Activated T-cell treated with anti-CD3 and anti-CD28 coated beads, Interleukin-2, amount 50 U/mL, for 24 hours (primary cell): ENCODE results near the gene HPS5.
"Not testable (repeated sequence)": the region's sequence is repeated elsewhere in the genome, so short reads cannot be mapped to it uniquely, and the experiment has no call there.

Experiments used
- DNase-seq: peaks from one replicate; pipeline ENCODE4 v3.0.0-alpha.2; 2020
- H3K27ac Mint-ChIP-seq: 2 replicates; pipeline ENCODE4 v1.8.0; 2020; ENCODE audit warnings: mild to moderate bottlenecking, mixed read lengths
- H3K27me3 Mint-ChIP-seq: 2 replicates; pipeline ENCODE4 v1.8.0; 2020; ENCODE audit warnings: mixed read lengths
- H3K36me3 Mint-ChIP-seq: 2 replicates; pipeline ENCODE4 v1.8.0; 2020; ENCODE audit warnings: low read depth, mixed read lengths
- H3K4me1 Mint-ChIP-seq: 2 replicates; pipeline ENCODE4 v1.8.0; 2020; ENCODE audit warnings: low read depth, mixed read lengths
- H3K4me3 Mint-ChIP-seq: 2 replicates; pipeline ENCODE4 v1.8.0; 2020; ENCODE audit warnings: mild to moderate bottlenecking, moderate library complexity, mixed read lengths
- H3K9me3 Mint-ChIP-seq: 2 replicates; pipeline ENCODE4 v1.8.0; 2020; ENCODE audit warnings: mixed read lengths

The HPS5 gene

GRCh38 chr11:18277565-18278271 is 44.2 kb downstream of the HPS5 start:
- Mint-ChIP-seq H3K4me1 (peaks cover 11% of the 10 kb centered on the region), H3K27ac (no peak overlapping the region), H3K4me3 (no peak overlapping the region), H3K9me3 (no peaks in the 10 kb centered on the region), H3K36me3 (peaks cover 55% of the 10 kb centered on the region), H3K27me3 (no peaks in the 10 kb centered on the region)
- no peak for DNase-seq

- peaks cover 3% of the 10 kb centered on the region for H3K4me1 Mint-ChIP-seq
- H3K36me3 Mint-ChIP-seq = peaks cover 5% of the 10 kb centered on the region
- H3K9me3 Mint-ChIP-seq = no peaks in the 10 kb centered on the region
- no peak overlapping the region for H3K27ac Mint-ChIP-seq
- no peaks in the 10 kb centered on the region for H3K27me3 Mint-ChIP-seq
- no peak for DNase-seq
- H3K4me3 Mint-ChIP-seq = no peak overlapping the region
These were observed 50.7 kb downstream of the HPS5 start for GRCh38 chr11:18271206-18271605.

GRCh38 chr11:18270102-18270501 is 51.8 kb downstream of the HPS5 start:
- Mint-ChIP-seq H3K36me3 (peaks cover under 1% of the 10 kb centered on the region), H3K27ac (no peak overlapping the region), H3K27me3 (no peaks in the 10 kb centered on the region), H3K4me1 (peaks cover 3% of the 10 kb centered on the region), H3K9me3 (no peaks in the 10 kb centered on the region), H3K4me3 (no peak overlapping the region)
- DNase-seq = no peak

GRCh38 chr11:18269252-18269651 is 52.7 kb downstream of the HPS5 start:
- not testable (repeated sequence) for DNase-seq, H3K27ac Mint-ChIP-seq, H3K27me3 Mint-ChIP-seq, H3K4me3 Mint-ChIP-seq, H3K36me3 Mint-ChIP-seq, H3K9me3 Mint-ChIP-seq, H3K4me1 Mint-ChIP-seq

GRCh38 chr11:18267335-18268133 is 54.4 kb downstream of the HPS5 start:
- H3K4me3 Mint-ChIP-seq, H3K27me3 Mint-ChIP-seq, H3K27ac Mint-ChIP-seq, DNase-seq, H3K9me3 Mint-ChIP-seq, H3K36me3 Mint-ChIP-seq, H3K4me1 Mint-ChIP-seq: not testable (repeated sequence)

GRCh38 chr11:18265949-18266348 is 56.0 kb downstream of the HPS5 start, which contains the start of gene SAA1:
Gene SAA1 (plus strand): TSS chr11:18266264. CDS start chr11:18266888, 624 bp downstream.
- Mint-ChIP-seq H3K27me3 (no peaks in the 10 kb centered on the region), H3K4me1 (peaks cover 3% of the 10 kb centered on the region), H3K9me3 (no peaks in the 10 kb centered on the region), H3K27ac (no peak within 1 kb of the TSS), H3K4me3 (no peak within 1 kb of the TSS), H3K36me3 (no peaks in the 10 kb centered on the region)
- DNase-seq = no peak

GRCh38 chr11:18264677-18265555 is 57.0 kb downstream of the HPS5 start:
- peaks cover 3% of the 10 kb centered on the region for H3K4me1 Mint-ChIP-seq
- H3K9me3 Mint-ChIP-seq = no peaks in the 10 kb centered on the region
- no peak overlapping the region for H3K4me3 Mint-ChIP-seq
- H3K27me3 Mint-ChIP-seq = no peaks in the 10 kb centered on the region
- H3K27ac Mint-ChIP-seq = no peak overlapping the region
- no peaks in the 10 kb centered on the region for H3K36me3 Mint-ChIP-seq
- no peak for DNase-seq

- Mint-ChIP-seq H3K4me3 (no peak overlapping the region), H3K9me3 (no peaks in the 10 kb centered on the region), H3K4me1 (peaks cover 3% of the 10 kb centered on the region), H3K36me3 (no peaks in the 10 kb centered on the region), H3K27me3 (no peaks in the 10 kb centered on the region), H3K27ac (no peak overlapping the region)
- no peak for DNase-seq
These were observed 57.9 kb downstream of the HPS5 start for GRCh38 chr11:18264035-18264434.

- not testable (repeated sequence) for H3K9me3 Mint-ChIP-seq, H3K27ac Mint-ChIP-seq, DNase-seq, H3K4me1 Mint-ChIP-seq, H3K36me3 Mint-ChIP-seq, H3K27me3 Mint-ChIP-seq, H3K4me3 Mint-ChIP-seq
These were observed 59.1 kb downstream of the HPS5 start for GRCh38 chr11:18262681-18263350.

GRCh38 chr11:18261721-18262120 is 60.2 kb downstream of the HPS5 start:
- Mint-ChIP-seq H3K4me1 (no peaks in the 10 kb centered on the region), H3K27me3 (no peaks in the 10 kb centered on the region), H3K27ac (no peak overlapping the region), H3K36me3 (no peaks in the 10 kb centered on the region), H3K9me3 (no peaks in the 10 kb centered on the region), H3K4me3 (no peak overlapping the region)
- no peak for DNase-seq

- Mint-ChIP-seq H3K36me3 (no peaks in the 10 kb centered on the region), H3K27ac (no peak overlapping the region)
These were observed 62.7 kb downstream of the HPS5 start for GRCh38 chr11:18259259-18259658.

GRCh38 chr11:18254781-18255361 is 67.1 kb downstream of the HPS5 start:
- Mint-ChIP-seq H3K9me3 (no peaks in the 10 kb centered on the region), H3K27me3 (no peaks in the 10 kb centered on the region), H3K36me3 (no peaks in the 10 kb centered on the region), H3K4me3 (no peak overlapping the region), H3K4me1 (no peaks in the 10 kb centered on the region), H3K27ac (no peak overlapping the region)
- no peak for DNase-seq

More at GRCh38 chr11:18259259-18259658, 62.7 kb downstream of the HPS5 start:
- H3K4me1 Mint-ChIP-seq = no peaks in the 10 kb centered on the region
- no peaks in the 10 kb centered on the region for H3K9me3 Mint-ChIP-seq
- no peak overlapping the region for H3K4me3 Mint-ChIP-seq
- DNase-seq = no peak
- H3K27me3 Mint-ChIP-seq = no peaks in the 10 kb centered on the region

GRCh38 chr11:18253778-18254338 is 68.1 kb downstream of the HPS5 start:
- Mint-ChIP-seq H3K27me3 (no peaks in the 10 kb centered on the region), H3K36me3 (no peaks in the 10 kb centered on the region), H3K9me3 (no peaks in the 10 kb centered on the region), H3K4me3 (no peak overlapping the region), H3K27ac (no peak overlapping the region), H3K4me1 (no peaks in the 10 kb centered on the region)
- no peak for DNase-seq
